HG02610 (cell line): ENCODE results near the gene ABL1.

ENCODE experiments used
- ATAC-seq: cut with Tn5 transposase; IDR thresholded peaks from one replicate; pipeline ENCODE4 v1.9.1; 2021; ENCODE audit warnings: mild to moderate bottlenecking, moderate library complexity; ENCODE audit not compliant: unreplicated experiment

Gene ABL1

DNA sequence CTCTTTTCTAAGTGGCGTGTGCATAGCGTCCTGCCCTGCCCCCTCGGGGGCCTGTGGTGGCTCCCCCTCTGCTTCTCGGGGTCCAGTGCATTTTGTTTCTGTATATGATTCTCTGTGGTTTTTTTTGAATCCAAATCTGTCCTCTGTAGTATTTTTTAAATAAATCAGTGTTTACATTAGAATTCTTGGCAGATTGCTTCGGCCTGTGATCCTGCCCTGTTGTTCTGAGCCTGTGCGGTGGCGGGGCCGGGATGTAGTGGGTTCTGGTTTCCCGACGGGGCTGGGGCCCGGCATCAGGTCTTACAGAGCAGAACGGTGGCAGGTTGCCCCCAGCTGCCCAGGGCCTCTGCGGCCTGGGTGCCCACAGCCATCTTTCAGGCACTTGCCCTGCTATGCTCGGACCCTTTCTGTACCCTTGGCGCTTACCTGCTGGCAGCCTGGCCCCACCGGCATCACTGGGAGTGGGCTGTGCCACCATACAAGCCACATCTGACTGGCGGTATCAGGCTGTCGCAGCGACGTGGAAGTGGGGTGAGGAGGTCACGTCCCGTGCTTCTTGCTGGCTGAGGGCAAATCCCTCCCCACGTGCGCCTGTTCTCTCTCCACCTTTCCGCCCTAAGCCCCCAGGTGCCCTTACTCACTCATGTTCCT lies 52.6 kb downstream of the ABL1 start:
- ATAC-seq = no peak

DNA sequence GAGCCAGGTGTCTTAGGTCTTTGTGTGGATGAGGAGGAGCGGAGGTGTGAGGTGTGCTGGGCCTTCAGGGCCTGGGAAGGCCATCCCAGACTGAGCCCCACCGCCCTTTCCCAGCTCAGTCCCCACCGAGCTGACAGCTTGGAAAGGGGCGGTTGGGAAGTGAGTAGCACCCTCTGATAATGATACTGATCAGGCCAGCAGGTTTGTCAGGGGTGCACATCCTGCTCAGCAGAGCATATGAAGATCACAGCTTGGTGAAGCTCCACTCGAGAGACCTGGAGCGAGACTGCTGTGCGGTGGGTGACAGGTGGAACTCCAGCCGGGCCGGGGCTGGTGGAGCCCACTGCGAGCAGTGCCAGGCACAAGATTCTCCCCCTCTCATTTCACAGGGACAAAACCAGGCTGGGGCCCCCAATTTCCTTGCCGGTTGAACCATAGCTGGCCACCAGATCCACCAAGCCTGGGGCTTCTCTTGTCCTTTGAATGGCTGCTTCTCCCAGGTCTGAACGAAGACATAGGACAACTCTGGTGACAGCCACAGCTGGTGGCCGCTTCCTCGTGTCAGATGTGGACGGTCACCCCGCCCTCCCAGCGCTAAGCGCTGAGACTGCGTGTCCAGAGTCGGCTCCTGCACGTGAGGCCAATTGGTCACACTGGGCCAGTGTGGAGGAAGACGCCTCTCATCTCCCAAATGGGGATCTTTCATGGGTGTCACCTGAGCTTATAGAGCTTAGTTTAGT lies 53.3 kb downstream of the ABL1 start:
- no peak for ATAC-seq

DNA sequence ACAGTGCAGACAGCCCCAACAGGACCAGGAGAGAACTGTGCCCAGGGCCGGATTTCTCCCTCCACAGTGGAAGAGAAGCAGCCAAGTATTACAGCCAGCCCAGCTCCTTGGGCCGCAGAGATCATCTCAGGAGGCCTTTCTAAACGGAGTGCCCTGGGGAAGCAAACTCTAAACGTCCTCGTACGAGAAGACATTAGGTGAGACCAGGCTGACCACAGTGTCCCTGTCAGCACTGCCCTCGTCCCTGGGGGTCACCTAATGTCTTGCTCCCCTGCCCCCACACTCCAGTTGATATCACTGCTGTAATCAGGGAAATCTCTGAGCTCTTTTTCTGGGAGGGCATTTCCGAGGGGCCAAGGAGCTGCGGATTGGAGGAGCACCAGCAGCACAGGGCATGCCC lies 55.1 kb downstream of the ABL1 start:
- ATAC-seq = no peak

DNA sequence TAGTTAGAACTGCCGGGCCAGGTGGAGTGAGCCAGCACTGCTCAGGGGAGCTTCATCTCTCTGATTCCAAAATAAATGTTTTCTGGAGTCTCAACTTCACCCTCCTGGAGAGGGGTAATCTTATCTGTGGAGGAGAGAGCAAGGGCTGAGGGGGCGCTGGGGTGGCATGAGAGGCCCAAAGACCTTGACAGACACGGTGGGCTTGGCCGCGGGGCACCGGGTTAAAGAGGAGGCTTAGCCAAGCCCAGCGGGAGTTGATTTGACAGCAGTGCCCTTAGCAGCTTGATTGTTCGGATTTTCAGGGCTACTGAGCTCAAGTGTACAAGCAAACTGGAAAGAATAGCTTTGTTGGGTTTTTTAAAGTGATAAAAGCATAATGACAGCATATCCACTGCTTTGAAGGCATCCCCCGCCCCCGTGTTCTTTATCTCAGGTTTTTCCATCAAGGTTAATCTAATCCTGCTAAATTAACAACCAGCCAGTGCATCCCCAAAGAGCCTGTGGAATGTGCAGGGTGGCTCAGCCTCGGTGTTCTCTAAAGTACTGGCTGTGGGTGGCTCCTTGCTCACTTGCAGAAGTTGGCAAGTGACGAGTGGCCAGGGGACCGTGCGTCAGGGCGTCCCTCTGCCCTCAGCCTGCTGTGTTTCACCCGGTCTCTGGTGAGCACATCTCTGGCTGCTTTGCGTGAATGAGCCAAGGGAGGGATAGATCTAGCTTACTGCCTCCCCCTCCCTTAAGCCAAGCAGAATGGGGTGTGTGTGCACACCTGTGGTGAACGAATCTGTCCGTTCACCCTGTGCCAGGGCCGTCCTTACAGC lies 56.0 kb downstream of the ABL1 start:
- no peak for ATAC-seq

DNA sequence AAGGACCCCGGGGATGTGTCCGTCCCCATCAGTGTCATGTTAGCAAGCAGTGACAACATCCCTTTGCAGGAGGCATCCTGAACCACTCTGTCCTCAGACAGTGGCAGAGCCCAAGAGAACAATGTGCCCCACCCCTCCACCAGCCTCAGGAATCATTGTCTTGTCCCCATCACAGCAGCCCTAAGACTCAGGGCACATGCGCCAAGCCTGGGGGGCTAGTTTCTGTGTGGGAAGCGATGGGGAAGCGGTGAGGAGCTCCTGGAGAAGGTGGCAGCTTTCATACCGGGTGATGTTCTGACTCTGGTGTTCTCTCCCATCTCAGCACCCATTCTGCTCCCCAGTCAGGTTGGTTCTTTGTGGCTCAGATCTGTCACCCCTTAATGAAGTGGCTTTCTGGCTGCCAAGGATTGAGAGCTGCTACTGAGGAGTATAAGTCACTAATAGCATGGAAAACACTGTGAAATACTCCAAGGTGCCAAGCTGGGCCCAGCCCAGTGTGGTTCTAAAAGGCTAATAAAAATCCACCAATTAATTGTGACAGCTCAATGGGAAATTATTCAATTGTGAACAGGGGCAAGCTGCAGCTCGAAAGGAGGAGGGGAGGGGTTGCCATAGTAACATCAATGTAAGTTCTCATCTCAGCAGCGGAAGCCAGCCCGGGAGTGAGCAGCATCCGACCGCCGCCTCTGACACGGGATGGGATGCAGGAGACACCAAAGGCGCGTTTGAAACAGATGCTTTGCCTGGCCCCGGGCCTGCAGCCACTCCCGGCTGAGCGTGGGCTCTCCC lies 56.8 kb downstream of the ABL1 start:
- ATAC-seq = no peak

DNA sequence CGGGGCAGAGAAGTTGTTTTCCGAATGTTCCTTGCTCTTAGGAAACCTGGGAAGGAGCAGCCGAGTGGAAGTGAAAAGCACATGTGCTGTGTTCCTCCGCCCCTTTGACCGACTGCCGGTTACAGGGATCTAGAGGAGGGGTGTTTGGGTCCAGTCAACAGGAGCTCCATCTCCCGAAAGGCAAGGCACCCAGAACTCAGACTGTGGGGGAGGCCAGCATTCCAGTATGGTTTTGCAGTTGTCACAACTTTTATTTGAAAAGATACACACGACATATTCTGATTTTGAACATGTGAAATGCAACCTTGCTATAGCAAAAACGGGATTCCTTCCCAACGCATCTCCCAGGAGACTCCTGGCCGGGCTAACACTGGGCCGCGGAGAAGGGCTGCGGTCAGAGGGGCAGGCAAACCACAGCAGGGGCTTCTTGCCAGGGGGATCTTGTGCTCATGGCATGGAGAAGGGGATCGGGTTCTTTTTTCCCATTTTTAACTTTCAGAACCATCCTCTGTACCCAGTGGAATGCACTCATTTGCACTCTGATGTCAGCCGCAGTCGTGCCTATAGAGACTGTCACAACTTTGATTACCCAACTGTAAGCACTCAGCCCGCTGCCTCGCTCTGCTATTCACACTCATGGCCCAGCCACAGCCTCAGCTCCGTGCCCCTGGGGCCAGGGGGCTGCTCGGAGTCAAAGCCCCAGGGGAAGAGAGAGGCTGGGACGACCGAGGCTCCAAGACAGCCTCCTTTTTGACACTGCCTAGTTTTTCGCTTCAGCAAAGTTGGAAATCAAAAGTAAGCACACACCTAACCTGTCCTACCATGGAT lies 57.6 kb downstream of the ABL1 start:
- ATAC-seq = no peak

DNA sequence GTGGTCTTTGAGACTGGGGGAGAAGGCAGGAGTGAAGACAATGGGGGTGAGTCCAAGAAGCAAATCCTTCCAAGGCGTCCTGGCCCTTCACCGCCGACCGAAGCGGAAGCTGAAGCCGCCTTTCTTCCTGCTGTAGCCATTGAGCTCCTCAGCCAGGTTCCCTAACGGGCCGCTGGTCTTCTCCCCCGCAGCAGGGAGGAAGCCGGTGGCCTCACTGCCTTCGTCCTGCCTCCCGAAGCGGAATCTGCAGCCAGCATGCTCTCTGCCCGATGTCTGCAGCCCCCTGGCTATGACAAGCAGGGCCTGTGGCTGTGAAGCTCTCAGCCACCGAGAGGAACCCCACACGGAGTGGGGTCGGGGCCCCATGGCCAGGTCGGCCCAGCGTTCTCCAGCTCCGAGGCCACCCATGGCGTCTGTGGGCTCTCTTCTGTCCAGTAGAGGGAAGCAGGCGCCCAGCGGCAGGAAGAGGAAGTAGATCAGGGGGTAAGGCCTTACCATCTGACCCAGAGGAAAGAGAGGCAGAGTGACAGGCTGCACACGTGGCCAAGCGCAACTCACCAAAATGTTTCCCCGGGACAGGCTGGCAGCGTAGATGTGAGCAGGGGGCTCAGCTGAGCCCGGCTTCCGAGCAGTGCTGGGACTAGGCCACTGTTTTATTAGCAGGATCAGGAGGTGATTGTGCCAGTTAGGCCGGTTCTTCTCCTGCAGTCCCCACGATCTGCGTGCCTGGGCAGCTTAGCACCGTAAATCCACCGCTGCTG lies 58.5 kb downstream of the ABL1 start:
- ATAC-seq = no peak

DNA sequence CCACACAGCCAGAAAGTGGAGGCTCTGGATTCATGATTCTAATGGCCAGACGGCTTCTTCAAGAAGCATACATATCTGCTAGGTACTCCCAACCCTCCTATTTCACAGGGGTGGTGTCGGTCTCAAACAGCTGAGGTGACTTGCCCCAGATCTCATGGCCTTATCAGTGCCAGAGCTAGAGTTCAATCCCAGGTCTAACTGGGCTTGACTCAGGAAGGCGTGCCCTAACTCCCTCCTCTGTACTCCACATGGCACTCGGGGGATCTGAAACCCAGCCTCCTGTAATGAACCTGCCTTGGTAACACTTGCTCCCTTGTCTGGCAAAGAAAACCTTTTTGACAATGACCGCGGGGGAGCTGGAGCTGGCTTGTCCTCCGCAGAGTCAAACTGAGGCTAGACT lies 59.5 kb downstream of the ABL1 start:
- no peak for ATAC-seq

DNA sequence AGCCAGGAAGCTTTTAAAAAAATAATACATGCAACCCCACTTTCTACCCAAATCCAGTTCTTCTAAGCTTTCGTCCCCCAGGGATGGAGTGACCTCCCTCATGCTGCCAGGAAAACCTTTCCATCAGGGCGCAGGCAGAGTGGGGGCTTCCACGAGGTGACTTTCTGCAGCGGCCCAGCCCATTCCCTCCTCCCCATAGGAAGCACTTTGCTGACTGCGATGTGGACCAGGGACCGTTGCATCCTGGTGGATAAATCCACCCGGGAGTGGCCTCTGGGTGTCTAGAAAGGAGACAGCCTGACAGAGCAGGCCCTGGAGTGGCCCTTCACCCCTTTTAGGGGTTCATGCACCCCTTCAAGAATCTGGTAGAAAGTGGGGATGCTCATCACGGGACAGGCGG lies 60.0 kb downstream of the ABL1 start:
- no peak for ATAC-seq

DNA sequence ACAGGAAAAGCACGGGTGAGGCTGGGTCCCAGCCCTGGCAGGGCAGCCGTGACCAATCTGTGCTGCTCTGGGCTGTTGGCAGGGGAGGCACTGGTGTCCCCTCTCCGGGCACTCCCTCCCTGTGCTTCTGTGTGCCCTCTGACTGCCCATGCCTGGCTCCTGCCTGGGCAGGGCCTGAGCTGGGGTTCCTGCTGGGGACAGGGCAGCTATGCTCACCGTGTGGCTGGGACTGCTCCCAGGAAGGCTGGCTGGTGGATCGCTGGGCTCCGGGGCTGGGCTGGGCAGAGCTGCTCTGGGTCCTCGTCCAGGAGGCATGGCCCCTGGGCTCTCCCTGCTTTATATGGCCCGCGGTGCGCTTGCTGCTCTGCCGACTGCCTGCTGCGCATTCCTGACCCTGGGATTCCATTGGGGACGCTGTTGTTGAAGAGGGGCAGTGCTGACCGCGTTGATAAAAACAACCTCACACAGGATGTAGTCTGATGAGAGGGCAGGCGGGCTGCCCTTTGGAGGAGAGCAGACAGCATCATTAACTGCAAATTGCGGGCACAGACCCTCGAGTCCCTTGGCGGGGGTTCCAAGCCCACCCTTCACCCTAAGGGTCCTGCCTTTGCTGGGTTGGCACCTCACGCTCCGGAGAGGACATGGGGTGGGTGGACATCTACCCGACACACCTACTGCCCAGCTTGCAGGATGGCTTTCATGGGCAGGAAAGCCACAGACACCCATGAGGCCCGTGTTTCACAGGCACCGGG lies 60.6 kb downstream of the ABL1 start:
- no peak for ATAC-seq

DNA sequence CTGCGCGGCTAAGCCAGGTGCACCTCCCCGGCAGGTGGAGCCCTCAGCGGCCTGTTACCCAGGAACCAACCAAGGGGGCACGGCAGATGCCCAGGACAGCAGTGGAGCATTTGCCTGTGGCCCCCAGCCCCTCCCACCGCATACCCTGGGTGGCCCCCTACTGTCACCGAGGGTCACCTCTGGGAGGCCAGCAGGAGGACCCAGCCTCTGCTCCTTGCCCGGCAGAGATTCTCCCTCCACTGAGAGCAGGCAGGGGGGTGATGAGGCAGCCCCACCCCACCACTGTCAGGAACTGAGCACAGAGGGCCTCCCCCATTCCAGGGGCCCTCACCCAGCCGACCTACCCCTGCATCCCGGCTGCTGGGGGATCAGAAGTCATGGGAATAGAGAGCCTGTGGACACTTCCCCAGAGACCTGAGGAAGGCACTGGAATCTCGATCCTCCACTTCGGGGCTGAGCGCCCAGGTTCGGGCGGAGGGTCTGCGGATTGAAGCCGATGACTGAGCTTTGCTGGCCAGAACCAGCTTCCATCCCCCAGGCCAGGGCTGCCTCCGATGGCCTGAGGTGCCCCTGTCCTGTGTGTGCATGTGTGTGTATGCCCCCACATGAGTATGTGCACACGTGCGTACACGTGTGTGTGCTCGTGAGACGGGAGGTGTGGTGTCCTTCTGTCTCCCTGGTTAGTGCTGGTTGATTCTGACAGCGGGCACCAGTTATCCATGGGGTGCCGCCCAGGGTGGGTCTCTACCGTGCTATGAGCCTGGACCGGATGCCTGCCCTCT lies 61.4 kb downstream of the ABL1 start, which contains the start of gene QRFP:
TSS of gene QRFP (minus strand) at position 580 of the 782 bp plus-strand sequence. CDS start 2,974 bp downstream, outside the sequence.
- ATAC-seq = no peak

DNA sequence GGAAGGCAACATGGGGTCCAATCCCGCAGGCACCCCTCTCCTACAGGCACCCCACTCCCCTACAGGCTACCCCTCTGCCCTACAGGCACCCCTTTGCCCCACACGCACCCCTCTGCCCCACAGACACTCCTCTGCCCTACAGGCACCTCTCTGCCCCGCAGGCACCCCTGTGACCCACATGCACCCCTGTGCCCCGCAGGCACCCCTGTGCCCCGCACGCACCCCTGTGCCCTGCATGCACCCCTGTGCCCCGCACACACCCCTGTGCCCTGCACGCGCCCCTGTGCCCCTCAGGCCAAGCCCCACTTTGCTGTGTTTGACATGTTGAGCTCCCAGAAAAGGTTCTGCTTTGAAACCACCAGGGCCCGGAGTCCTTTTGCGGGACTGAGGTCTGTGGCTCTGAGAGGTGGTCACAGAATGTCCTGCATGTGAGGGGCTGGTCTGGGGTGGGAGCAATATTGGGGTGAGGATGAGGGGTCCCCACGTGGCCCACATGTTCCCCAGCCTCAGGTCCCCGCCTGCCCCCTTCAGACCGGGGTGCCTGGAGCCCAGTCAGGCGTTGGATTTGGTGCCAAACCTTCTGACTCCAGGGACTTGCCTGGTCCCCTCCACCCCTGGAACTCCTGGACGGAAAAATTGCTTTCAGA lies 62.2 kb downstream of the ABL1 start:
- ATAC-seq = no peak

DNA sequence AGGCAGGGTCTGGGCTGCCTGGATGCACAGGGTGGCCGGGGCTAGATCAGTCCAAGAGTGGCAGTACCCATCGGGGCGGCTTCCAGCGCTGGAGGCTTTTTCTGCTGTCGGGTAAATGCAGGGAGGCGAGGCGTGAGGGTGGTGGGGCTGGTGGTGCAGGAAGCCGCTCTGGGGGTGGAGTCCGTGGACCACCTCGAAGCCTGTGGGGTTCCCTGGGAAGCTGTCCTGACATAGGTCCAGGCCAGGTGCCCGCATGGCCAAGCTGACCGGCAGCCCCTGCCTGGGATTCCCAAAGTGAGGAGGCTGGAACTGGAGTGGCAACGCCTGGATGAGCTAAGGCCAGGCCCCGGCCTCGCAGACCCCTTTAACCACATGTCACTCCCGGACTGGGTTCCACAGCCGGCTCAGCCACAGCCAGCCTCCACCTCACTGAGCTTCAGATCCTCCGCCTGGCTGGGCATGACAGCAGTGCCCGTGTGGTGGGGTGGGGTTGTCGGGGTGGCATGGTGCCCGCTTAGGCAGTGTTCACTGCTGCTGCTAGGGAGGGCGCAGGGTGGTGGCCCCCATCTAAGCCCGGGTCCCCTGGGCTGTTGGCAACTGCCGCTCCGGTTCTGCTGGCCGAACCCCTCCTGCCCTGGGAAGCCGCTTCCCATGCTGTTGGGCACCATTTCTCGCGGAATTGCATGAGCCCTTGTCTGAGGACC lies 62.9 kb downstream of the ABL1 start:
- ATAC-seq = no peak

DNA sequence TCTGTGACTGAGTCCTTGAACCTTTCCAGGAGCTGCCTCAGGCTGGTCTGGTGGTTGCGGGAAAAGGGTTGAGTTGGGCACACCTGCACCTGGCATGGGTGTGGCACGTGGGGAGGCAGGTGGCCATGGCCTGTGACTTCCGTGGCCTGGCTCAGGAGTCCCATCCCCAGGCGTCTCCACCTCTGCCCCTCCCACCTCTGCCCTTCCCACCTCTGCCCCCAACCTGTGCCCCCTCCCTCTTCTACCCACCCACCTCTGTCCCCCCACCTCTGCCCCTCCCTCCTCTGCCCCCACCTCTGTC lies 63.4 kb downstream of the ABL1 start:
- no peak for ATAC-seq

DNA sequence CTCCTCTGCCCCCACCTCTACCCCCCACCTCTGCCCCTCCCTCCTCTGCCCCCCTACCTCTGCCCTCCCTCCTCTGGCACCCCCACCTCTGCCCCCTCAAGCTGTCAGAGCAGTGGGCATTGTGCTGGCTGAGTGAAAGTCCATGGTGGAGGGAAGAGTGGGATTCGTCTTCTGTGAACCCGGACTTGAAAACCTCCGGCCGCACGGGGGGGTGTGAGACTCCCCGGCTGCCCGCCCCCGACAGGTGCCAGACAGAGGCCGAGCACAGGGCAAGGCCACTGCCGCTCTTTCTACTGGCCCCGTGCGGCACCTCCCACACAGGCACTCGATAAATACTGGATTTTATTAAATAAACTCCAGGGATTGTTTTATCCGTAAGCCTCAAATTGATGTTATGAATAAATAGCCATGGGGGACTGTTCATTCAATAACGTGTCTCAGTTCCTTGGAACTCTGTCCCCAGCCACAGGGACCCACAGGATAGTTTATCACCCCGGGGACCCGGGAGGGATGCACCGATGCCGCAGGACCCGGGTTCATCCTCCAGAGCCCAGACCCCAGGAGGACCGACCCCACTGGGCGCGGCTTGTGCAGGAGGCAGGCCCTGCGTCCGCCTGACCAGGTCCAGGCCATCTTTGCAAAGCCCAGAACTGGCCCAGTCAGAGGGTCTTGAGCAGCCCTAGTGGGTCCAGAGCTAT lies 64.1 kb downstream of the ABL1 start:
- no peak for ATAC-seq

DNA sequence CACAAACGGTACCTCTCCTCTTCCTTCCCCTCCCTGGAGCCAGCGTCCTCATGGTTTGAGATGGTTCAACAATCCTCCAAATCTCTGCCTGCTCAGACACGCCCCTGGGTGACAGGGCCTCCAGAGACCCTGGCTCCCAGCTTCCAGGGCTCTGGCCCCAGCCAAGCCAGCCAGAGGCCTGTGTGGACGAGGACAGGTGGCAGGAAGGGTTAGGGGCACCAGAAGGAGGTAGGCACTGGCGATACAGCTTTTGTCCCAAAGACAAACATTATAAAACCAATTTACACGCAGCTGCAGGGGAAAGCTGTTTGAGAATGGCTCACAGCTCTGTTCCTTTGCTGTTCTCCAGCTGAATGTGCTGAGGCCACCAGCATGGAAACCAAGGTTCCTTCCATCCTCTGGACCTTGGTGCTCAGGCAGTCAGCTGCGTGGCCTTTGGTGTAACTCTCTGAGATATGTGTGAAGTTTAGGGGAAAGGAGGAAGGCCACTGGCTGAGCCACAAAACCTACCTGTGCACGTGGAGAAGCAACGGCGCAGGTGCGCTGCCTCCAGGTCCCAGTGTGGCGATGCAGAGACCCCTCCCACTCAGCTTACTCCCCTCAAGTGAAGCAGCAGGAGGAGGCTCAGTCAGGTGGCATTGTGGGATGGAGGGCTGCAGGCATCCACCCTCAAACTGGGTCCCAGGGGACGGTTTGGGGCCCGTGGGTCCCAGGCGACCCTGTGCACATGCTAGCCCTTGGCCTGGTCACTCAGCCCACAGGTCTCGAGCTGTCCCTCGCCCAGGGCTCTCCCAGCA lies 65.8 kb downstream of the ABL1 start:
- no peak for ATAC-seq
